ENCODE data around the gene KLK1.
"Not testable (repeated sequence)": the region's sequence is repeated elsewhere in the genome, so short reads cannot be mapped to it uniquely, and the experiment has no call there.

DNA sequence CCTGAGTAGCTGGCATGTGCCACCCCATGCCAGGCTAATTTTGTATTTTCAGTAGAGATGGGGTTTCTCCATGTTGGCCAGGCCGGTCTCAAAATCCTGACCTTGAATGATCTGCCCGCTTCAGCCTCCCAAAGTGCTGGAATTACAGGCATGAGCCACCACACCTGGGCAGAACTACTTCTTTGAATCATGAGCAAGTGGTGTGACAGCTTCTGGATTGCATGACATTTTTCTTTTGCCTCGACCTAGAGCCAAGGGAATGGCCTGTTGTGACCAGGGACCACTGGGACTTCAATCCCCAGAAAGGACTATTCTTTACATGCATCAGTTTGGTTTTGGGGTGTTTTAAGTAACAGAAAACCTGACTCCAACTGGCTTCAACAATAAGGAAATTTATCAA lies 50.7 kb downstream of the KLK1 start:
- not testable (repeated sequence) for TF ChIP-seq POLR2A, CTCF (IDR thresholded peaks at IDR 0.05)

All from right lobe of liver (tissue), 4 donors.